KMS-11 (cell line): ENCODE measurements around the gene NR3C1.

Experiments
- H2AFZ ChIP-seq: fragments of 200-600 bp; sonication (generic); 2 replicates; pipeline ENCODE4 v1.6.1; 2016; ENCODE audit warnings: antibody characterized with exemption, mixed run types, low read depth
- H3K27ac ChIP-seq: fragments of 200-600 bp; sonication (generic); 2 replicates; pipeline ENCODE4 v1.6.1; 2016; ENCODE audit warnings: mild to moderate bottlenecking, mixed run types
- H3K27me3 ChIP-seq: fragments of 200-600 bp; sonication (generic); 2 replicates; pipeline ENCODE4 v1.6.1; 2017; ENCODE audit warnings: mild to moderate bottlenecking, low read depth, mixed run types, moderate library complexity; ENCODE audit not compliant: insufficient read depth
- H3K36me3 ChIP-seq: fragments of 200-600 bp; sonication (generic); 2 replicates; pipeline ENCODE4 v1.6.1; 2017; ENCODE audit warnings: mild to moderate bottlenecking, mixed run types; ENCODE audit not compliant: insufficient read depth
- H3K4me1 ChIP-seq: fragments of 200-600 bp; sonication (generic); 2 replicates; pipeline ENCODE4 v1.6.1; 2016; ENCODE audit warnings: mild to moderate bottlenecking, low read depth, mixed run types; ENCODE audit not compliant: poor library complexity, severe bottlenecking
- H3K4me2 ChIP-seq: fragments of 200-600 bp; sonication (generic); 2 replicates; pipeline ENCODE4 v1.7.0; 2016; ENCODE audit warnings: mild to moderate bottlenecking, mixed run types
- H3K4me3 ChIP-seq: fragments of 200-600 bp; sonication (generic); IDR thresholded peaks from 2 replicates; pipeline ENCODE4 v1.6.1; 2017; ENCODE audit warnings: low read depth, low read length, mixed read lengths; ENCODE audit not compliant: insufficient read depth
- H3K79me2 ChIP-seq: fragments of 200-600 bp; sonication (generic); 2 replicates; pipeline ENCODE4 v1.6.1; 2016; ENCODE audit warnings: low read depth, mixed run types; ENCODE audit not compliant: insufficient read depth
- H3K9ac ChIP-seq: fragments of 200-600 bp; sonication (generic); 2 replicates; pipeline ENCODE4 v1.6.1; 2016; ENCODE audit warnings: mild to moderate bottlenecking, mixed run types
- H4K20me1 ChIP-seq: fragments of 200-600 bp; sonication (generic); 2 replicates; pipeline ENCODE4 v1.6.1; 2016; ENCODE audit warnings: mild to moderate bottlenecking, mixed run types; ENCODE audit not compliant: insufficient read depth
- TF ChIP-seq, protein P1 (sequence below): fragments of 200-600 bp; sonication (generic); conservative IDR thresholded peaks from 2 replicates; pipeline ENCODE4 v1.6.1; 2017; ENCODE audit warnings: low read depth, mild to moderate bottlenecking, antibody characterized with exemption, low read length, moderate library complexity, mixed read lengths

NR3C1 gene

DNA sequence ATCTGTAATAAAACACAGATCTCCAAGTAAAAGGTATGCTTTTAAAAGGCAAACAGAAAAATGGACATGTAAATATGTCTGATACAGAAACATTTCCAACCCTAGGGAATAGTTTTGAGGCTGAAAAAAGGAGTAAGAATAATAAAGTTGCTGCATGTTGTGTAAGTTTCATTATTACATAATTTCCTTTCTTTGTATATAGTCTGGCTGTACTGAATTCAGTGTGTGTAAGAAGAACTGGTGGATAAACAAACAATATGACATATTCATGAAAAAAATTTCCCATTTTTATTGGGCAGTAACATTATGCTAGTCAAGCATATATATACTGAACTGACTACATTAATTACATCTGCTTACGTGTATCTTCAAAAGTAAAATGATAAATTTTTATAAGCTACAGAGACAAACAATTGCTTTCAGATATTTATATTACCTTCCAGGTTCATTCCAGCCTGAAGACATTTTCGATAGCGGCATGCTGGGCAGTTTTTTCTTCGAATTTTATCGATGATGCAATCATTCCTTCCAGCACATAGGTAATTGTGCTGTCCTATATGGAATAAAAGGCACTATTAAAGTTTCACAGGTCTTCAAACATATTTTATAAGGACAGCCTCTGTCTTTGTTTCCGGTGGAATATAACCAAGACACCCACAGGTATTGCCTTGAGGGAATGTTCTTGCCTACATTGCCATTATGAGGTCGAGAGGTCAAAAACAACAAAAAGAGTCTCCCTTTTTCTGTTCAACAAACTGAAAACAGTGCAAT is 93.6 kb downstream of the NR3C1 start:
- Histone ChIP-seq H3K36me3 (peaks cover 32% of the 10 kb centered on the region), H3K4me3 (no peak overlapping the region), H3K27me3 (no peaks in the 10 kb centered on the region), H3K9ac (no peak overlapping the region), H2AFZ (no peak overlapping the region), H3K4me1 (peaks cover 92% of the 10 kb centered on the region), H4K20me1 (no peaks in the 10 kb centered on the region), H3K27ac (no peak overlapping the region), H3K4me2 (no peak overlapping the region), H3K79me2 (peaks cover 97% of the 10 kb centered on the region)
- TF ChIP-seq, protein P1, sequence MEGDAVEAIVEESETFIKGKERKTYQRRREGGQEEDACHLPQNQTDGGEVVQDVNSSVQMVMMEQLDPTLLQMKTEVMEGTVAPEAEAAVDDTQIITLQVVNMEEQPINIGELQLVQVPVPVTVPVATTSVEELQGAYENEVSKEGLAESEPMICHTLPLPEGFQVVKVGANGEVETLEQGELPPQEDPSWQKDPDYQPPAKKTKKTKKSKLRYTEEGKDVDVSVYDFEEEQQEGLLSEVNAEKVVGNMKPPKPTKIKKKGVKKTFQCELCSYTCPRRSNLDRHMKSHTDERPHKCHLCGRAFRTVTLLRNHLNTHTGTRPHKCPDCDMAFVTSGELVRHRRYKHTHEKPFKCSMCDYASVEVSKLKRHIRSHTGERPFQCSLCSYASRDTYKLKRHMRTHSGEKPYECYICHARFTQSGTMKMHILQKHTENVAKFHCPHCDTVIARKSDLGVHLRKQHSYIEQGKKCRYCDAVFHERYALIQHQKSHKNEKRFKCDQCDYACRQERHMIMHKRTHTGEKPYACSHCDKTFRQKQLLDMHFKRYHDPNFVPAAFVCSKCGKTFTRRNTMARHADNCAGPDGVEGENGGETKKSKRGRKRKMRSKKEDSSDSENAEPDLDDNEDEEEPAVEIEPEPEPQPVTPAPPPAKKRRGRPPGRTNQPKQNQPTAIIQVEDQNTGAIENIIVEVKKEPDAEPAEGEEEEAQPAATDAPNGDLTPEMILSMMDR = no peak

DNA sequence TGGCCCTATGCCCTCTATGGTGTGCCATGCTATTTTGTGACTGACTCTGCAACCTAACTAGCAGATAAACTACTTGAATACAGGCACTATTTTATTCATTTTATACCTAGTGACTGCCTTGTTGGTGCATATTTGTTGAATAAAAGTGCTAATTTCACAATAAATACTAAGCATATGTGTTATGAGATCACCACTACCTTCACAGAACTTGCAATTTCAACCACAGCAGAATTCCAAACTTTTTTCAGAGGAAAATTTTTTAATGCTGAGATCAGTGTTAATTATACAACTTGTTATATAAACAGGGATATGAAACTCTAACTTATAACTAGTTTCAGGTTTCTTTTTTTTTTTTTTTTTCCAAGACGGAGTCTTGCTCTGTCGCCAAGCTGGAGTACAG is 94.8 kb downstream of the NR3C1 start:
- H3K27me3 ChIP-seq = no peaks in the 10 kb centered on the region
- peaks cover 91% of the 10 kb centered on the region for H3K4me1 ChIP-seq
- H2AFZ ChIP-seq = no peak overlapping the region
- H3K79me2 ChIP-seq = peaks cover 97% of the 10 kb centered on the region
- H3K36me3 ChIP-seq = peaks cover 32% of the 10 kb centered on the region
- no peaks in the 10 kb centered on the region for H4K20me1 ChIP-seq
- H3K4me2 ChIP-seq = no peak overlapping the region
- H3K27ac ChIP-seq = no peak overlapping the region
- TF ChIP-seq, protein P1 = no peak
- H3K4me3 ChIP-seq = no peak overlapping the region
- no peak overlapping the region for H3K9ac ChIP-seq

DNA sequence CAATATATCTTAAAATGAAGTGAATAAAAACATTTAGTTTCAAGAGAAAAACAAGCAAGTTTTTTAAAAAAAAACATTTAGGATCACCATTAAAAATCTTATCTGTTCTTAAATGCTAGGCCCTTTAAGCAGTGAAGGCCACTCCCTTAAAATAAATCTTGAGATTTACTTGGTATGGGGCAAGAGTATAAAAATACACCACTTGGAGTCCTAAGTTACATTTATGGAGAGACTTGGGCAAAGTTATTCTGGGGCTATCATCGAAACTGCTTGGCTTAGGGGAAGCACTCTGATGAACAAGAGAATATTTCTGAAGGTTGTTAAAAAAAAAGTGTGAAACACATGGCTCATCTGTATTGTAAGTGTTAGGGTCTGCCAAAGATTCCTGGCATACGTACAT is 97.4 kb downstream of the NR3C1 start:
- H2AFZ ChIP-seq = no peak overlapping the region
- H3K4me1 ChIP-seq = peaks cover 87% of the 10 kb centered on the region
- no peak overlapping the region for H3K27ac ChIP-seq
- H3K36me3 ChIP-seq = peaks cover 25% of the 10 kb centered on the region; the same call in 1 of the 2 replicates
- TF ChIP-seq, protein P1 = no peak
- no peak overlapping the region for H3K4me3 ChIP-seq
- no peak overlapping the region for H3K9ac ChIP-seq
- no peaks in the 10 kb centered on the region for H4K20me1 ChIP-seq
- H3K4me2 ChIP-seq = no peak overlapping the region
- H3K79me2 ChIP-seq = peaks cover 92% of the 10 kb centered on the region
- H3K27me3 ChIP-seq = no peaks in the 10 kb centered on the region

GRCh38 chr5:143304836-143305475 is 98.5 kb downstream of the NR3C1 start:
- no peak overlapping the region for H2AFZ ChIP-seq
- H4K20me1 ChIP-seq = no peaks in the 10 kb centered on the region
- peaks cover 84% of the 10 kb centered on the region for H3K4me1 ChIP-seq
- H3K27ac ChIP-seq = no peak overlapping the region
- peaks cover 25% of the 10 kb centered on the region; the same call in 1 of the 2 replicates for H3K36me3 ChIP-seq
- peaks cover 83% of the 10 kb centered on the region for H3K79me2 ChIP-seq
- no peaks in the 10 kb centered on the region for H3K27me3 ChIP-seq
- no peak overlapping the region for H3K4me2 ChIP-seq
- H3K4me3 ChIP-seq = no peak overlapping the region
- H3K9ac ChIP-seq = no peak overlapping the region
- TF ChIP-seq, protein P1 = no peak
